Measurements from ENCODE around the gene TUBG1.

DNA sequence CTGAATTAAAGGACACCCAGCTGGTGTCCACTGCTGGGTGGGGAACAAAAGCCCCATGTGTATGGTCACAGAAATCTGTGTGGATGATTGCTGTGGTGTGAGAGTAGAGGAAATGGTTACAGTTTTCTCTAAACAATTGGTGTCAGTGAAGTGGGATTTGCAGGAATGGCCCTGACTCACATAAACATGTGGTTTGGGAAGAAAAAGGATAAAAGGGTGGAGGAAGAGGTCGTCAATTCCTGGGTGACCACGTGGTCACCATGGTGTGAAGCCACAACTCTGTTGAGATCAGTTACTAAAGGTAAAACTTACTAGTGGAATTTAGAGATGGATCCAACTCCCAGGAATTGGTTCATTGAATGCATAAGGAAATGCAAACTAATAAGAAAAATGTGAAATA, 46.0 kb downstream of the TUBG1 start:
- TF ChIP-seq, protein P1, sequence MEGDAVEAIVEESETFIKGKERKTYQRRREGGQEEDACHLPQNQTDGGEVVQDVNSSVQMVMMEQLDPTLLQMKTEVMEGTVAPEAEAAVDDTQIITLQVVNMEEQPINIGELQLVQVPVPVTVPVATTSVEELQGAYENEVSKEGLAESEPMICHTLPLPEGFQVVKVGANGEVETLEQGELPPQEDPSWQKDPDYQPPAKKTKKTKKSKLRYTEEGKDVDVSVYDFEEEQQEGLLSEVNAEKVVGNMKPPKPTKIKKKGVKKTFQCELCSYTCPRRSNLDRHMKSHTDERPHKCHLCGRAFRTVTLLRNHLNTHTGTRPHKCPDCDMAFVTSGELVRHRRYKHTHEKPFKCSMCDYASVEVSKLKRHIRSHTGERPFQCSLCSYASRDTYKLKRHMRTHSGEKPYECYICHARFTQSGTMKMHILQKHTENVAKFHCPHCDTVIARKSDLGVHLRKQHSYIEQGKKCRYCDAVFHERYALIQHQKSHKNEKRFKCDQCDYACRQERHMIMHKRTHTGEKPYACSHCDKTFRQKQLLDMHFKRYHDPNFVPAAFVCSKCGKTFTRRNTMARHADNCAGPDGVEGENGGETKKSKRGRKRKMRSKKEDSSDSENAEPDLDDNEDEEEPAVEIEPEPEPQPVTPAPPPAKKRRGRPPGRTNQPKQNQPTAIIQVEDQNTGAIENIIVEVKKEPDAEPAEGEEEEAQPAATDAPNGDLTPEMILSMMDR (IDR thresholded peaks at IDR 0.05), result no peak
- TF ChIP-seq EP300 (IDR thresholded peaks at IDR 0.05) (no peak), POLR2AphosphoS5 (IDR thresholded peaks at IDR 0.05) (no peak)

All from sigmoid colon (tissue), 4 donors.